GM18502 (cell line): ENCODE data around the gene CCT7.

Source experiments
- ATAC-seq: cut with Tn5 transposase; IDR thresholded peaks from one replicate; pipeline ENCODE4 v1.9.1; 2021; ENCODE audit warnings: mild to moderate bottlenecking; ENCODE audit not compliant: unreplicated experiment, poor library complexity

CCT7 gene

DNA sequence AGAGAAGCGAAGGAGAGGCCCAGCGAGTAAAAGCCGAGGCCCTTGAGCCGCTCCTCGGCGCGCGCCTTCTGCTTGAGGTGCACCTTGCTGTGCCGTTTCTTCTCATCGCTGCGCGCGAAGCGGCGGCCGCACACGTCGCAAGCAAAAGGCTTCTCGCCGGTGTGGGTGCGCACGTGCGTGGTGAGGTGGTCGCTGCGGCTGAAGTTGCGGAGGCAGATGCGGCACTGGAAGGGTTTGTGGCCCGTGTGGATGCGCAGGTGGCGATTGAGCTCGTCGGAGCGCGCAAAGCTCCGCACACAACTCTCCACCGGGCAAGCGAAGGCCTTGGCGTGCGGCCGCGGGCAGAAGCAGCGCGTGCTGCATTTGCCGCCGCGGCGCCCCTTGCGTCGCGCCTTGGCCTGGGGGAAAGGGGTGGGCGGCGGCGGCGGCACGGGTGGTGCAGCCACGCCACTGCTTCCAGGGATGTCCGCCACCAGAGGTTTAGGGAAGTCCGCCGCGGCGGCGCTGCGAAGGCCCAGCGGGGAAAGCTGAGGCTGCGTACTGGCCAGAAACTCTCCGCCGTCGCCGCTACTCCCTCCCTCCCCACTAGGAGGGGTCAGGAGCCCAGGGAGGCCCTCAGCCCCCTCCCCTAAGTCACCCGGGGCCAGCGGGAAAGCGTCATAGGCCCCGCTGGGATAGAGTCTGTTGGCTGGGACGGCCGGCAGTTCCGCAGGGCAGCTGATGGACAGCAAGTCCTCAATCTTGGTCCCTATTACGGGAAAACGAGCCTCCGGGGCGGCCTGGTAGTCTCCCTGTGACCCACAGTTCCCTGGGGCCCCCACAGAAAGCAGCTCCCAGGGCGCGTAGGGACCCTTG lies 57.6 kb downstream of the CCT7 start:
- ATAC-seq, result no peak

DNA sequence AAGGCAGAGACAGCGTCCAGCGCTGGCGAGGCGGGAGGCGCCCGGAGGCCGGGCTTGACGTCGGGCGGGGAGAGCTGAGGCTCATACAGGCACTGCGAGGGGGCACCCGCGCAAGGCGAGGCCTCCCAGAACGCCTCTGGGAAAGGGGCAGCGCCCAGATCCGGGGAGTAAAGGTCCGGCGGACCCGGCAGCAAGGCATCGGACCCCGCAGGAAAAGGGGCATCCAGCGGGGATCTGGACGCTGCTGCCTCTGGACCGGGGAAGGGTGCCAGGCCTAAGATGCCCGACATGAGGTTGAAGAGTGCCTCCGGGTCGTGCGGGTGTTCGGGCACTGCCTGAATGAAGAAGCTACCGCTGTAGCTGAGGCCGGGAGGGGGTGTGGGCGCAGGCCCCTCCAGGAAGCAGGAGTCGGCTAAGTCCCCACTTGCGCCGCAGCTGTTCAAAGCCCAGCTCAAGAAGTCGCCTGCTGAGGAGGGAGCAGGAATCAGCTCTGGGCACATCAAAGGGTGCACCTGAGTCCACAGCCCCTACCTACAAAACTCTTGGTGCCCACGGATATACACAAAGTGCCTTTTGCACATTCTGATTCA lies 58.3 kb downstream of the CCT7 start:
- ATAC-seq, result no peak

DNA sequence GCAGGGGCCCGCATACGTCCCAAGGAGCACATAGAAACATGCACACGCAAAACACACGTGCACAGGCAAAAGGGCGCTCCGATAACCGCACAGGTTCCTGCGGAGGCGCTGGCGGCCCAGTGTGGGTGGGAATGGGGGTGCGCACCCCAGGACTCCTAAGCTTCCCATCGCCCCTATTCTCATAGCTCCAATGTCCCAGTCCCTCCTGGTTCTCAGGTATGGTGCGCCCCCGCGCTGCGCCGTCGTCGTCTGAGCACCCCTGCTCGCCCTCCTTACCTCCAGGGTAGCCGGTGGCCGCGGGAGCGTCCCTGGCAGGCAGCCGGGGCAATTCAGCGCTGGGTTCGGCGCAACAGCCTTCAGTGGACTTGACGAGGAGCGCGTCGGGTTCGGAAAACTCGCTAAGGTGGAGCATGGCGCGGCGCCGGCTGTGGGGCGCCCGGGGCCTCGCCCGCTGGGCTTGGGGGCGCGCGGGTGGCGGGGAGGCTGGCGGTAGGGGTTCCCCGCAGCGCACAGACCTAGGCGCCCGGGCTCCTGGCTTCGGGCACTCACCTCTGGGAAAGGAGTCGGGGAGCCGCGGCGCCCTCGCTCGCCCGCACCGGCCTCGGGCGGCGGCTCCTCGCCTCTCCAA lies 58.9 kb downstream of the CCT7 start:
- peak; percentile 5 for ATAC-seq

- peak; percentile 94 for ATAC-seq
These were observed 59.5 kb downstream of the CCT7 start, which contains the start of gene EGR4 for GRCh38 chr2:73293534-73294171. Gene EGR4, minus strand, starts transcription at chr2:73293548. Its CDS starts 231 bp downstream, at chr2:73293317.

DNA sequence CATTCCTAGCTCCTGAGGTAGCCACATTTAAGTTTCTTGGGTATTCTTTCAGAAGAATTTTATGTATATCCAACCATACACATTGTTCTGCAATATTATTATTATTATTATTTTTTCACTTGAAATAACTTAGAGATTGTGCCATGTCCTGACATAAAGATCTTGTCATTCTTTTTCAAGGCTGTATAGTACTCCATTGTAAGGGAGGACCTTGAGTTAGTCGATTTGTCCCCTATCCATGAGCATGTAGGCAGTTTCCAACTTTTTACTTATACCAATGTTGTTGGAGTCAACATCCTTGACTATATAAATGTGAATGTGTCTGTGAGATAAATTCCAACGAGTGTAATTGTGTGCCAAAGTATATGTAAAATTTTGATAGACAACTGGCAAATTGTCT lies 60.1 kb downstream of the CCT7 start:
- no peak for ATAC-seq

- ATAC-seq, result no peak
These were observed 61.8 kb downstream of the CCT7 start for GRCh38 chr2:73295751-73296400.

GRCh38 chr2:73297151-73297559 lies 63.0 kb downstream of the CCT7 start:
- no peak for ATAC-seq

DNA sequence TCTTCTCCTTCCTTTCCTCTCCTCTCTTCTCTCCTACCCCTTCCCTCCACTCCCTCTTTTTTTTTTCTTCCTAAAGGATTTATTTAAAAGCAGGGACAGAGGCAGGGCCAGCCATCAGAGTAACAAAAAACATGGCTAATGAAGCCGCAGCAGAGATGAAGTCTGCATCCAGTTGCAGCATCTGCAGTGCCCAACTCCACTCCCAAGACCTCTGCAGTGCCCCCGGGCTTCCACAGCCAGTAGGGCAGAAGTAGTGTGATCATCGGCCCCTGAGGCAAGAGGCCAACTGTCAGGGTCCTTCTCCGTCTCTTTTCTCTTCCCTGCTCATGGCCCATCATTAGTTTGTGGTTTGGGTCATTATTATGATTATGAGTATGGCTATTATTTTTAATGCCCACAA lies 63.5 kb downstream of the CCT7 start:
- no peak for ATAC-seq

GRCh38 chr2:73300926-73301325 lies 66.8 kb downstream of the CCT7 start:
- ATAC-seq, result no peak

GRCh38 chr2:73301636-73302035 lies 67.5 kb downstream of the CCT7 start:
- ATAC-seq, result no peak
